Activated T-cell treated with anti-CD3 and anti-CD28 coated beads for 24 hours (primary cell): ENCODE results near the gene CISD3.

Experiments used
- DNase-seq: peaks from one replicate; pipeline ENCODE4 v3.0.0-alpha.2; 2020; ENCODE audit warnings: low read depth

CISD3 gene

GRCh38 chr17:38779965-38780752 is 50.0 kb downstream of the CISD3 start:
- DNase-seq = no peak

DNA sequence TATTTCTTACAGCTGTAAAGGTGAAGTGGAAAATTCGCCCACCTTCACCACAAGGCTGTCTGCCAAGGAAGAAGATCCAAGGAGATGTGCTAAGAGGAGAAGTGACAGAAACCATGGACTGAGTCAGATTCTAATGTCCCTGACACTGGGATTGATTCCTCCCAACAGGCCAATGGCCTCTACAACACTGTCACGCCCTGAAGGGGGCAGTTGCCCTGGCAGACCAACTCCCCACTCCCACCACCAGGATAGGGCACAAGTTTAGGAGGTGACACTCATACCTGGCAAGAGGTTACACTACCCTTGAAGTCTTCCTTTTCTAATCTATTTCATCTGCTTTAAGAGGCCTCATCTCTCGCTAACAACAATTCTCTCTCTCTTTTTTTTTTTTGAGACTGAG is 53.1 kb downstream of the CISD3 start:
- DNase-seq = no peak
